ENCODE data around the gene CCDC24. TPM values are rescaled to one million over a fixed set of nuclear protein-coding genes. Genes with fewer than 3 reads are reported as not detected.

CCDC24 gene
- total and polyA plus RNA-seq, 3 donors from 2014 or later: 28.8 to 64.9 (median 31.3) TPM

DNA sequence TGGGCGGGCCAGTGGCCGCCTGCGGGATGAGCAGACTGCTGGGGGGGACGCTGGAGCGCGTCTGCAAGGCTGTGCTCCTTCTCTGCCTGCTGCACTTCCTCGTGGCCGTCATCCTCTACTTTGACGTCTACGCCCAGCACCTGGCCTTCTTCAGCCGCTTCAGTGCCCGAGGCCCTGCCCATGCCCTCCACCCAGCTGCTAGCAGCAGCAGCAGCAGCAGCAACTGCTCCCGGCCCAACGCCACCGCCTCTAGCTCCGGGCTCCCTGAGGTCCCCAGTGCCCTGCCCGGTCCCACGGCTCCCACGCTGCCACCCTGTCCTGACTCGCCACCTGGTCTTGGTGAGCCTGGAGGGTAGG, 10.3 kb upstream of the CCDC24 start:
- 93 to 94% methylated on average over 15 to 20 of the region's 20 CpGs for WGBS, 2 donors
- intact Hi-C loops (cut with DNase I; ENCODE audit: low total_unique reads): no loop called here
- no peak for DNase-seq
- Histone ChIP-seq H3K27ac (no peak overlapping the region), H3K9me3 (no peaks in the 10 kb centered on the region), H3K27me3 (no peaks in the 10 kb centered on the region), H3K36me3 (ENCODE audit: low read depth, missing control alignments) (no peaks in the 10 kb centered on the region), H3K4me1 (peaks cover 21% of the 10 kb centered on the region), H3K4me3 (no peak overlapping the region)
- TF ChIP-seq, protein P1, sequence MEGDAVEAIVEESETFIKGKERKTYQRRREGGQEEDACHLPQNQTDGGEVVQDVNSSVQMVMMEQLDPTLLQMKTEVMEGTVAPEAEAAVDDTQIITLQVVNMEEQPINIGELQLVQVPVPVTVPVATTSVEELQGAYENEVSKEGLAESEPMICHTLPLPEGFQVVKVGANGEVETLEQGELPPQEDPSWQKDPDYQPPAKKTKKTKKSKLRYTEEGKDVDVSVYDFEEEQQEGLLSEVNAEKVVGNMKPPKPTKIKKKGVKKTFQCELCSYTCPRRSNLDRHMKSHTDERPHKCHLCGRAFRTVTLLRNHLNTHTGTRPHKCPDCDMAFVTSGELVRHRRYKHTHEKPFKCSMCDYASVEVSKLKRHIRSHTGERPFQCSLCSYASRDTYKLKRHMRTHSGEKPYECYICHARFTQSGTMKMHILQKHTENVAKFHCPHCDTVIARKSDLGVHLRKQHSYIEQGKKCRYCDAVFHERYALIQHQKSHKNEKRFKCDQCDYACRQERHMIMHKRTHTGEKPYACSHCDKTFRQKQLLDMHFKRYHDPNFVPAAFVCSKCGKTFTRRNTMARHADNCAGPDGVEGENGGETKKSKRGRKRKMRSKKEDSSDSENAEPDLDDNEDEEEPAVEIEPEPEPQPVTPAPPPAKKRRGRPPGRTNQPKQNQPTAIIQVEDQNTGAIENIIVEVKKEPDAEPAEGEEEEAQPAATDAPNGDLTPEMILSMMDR (IDR thresholded peaks at IDR 0.05): no peak

DNA sequence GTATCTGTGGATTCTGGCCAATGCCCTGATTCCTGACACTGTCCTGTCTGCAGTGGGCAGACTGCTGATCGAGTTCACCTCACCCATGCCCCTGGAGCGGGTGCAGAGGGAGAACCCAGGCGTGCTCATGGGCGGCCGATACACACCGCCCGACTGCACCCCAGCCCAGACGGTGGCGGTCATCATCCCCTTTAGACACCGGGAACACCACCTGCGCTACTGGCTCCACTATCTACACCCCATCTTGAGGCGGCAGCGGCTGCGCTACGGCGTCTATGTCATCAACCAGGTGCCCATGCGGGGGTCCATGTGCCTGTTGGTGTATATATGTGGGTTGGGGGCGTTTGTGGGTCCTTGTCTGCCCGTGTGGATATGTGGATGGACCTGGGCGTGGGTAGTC, 9.8 kb upstream of the CCDC24 start:
- Histone ChIP-seq H3K4me1 (peaks cover 19% of the 10 kb centered on the region), H3K4me3 (no peak overlapping the region), H3K36me3 (ENCODE audit: low read depth, missing control alignments) (no peaks in the 10 kb centered on the region), H3K9me3 (no peaks in the 10 kb centered on the region), H3K27me3 (no peaks in the 10 kb centered on the region), H3K27ac (no peak overlapping the region)
- intact Hi-C loops (cut with DNase I; ENCODE audit: low total_unique reads): no loop called here
- no peak for DNase-seq
- 96 to 97% methylated on average over 15 to 20 of the region's 20 CpGs for WGBS, 2 donors
- TF ChIP-seq, protein P1 (IDR thresholded peaks at IDR 0.05): no peak
- TF ChIP-seq POLR2A (IDR thresholded peaks at IDR 0.05): no peak

DNA sequence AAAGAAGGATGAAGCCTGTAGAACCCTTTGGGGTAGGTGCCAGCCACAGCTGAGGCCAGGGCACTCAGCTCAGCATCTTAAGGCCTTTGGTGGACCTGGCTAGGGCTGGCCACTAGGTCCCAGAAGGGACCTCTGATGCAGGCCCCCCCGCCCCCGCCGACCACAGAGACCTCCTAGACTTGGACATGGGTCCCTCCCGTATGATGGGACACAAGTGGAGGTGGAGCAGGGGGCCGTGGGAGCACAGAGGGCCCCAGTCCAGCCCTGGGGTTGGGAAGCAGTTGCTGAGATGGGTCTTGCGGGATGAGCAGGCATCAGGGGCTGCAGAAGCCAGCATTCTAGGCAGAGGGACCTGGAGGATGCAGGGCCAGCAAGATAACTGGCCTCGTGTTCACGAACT, 9.2 kb upstream of the CCDC24 start:
- H3K4me1 ChIP-seq: peaks cover 19% of the 10 kb centered on the region
- H3K27ac ChIP-seq: no peak overlapping the region
- intact Hi-C loops (cut with DNase I; ENCODE audit: low total_unique reads): no loop called here
- no peaks in the 10 kb centered on the region for H3K36me3 ChIP-seq (ENCODE audit: low read depth, missing control alignments)
- no peak for DNase-seq
- no peak overlapping the region for H3K4me3 ChIP-seq
- no peaks in the 10 kb centered on the region for H3K9me3 ChIP-seq
- no peak for TF ChIP-seq POLR2A (IDR thresholded peaks at IDR 0.05)
- TF ChIP-seq, protein P1 (IDR thresholded peaks at IDR 0.05): no peak
- H3K27me3 ChIP-seq: no peaks in the 10 kb centered on the region
- 92 to 94% methylated on average over 6 to 8 of the region's 8 CpGs for WGBS, 2 donors

- TF ChIP-seq, protein P1 (IDR thresholded peaks at IDR 0.05): no peak
- Histone ChIP-seq H3K27ac (no peak overlapping the region), H3K9me3 (no peaks in the 10 kb centered on the region), H3K4me3 (no peak overlapping the region), H3K36me3 (ENCODE audit: low read depth, missing control alignments) (no peaks in the 10 kb centered on the region), H3K4me1 (peaks cover 19% of the 10 kb centered on the region), H3K27me3 (no peaks in the 10 kb centered on the region)
- DNase-seq: no peak
- intact Hi-C loops (cut with DNase I; ENCODE audit: low total_unique reads): no loop called here
- 86 to 88% methylated on average over 15 of the region's 15 CpGs for WGBS, 2 donors
These were observed 8.6 kb upstream of the CCDC24 start for GRCh38 chr1:43982808-43983207.

- no peaks in the 10 kb centered on the region for H3K27me3 ChIP-seq
- intact Hi-C loops (cut with DNase I; ENCODE audit: low total_unique reads): no loop called here
- no peak overlapping the region for H3K4me3 ChIP-seq
- H3K36me3 ChIP-seq (ENCODE audit: low read depth, missing control alignments): no peaks in the 10 kb centered on the region
- DNase-seq: no peak
- H3K9me3 ChIP-seq: no peaks in the 10 kb centered on the region
- TF ChIP-seq POLR2A (IDR thresholded peaks at IDR 0.05): no peak
- TF ChIP-seq, protein P1 (IDR thresholded peaks at IDR 0.05): no peak
- peaks cover 14% of the 10 kb centered on the region for H3K4me1 ChIP-seq
- 82 to 86% methylated on average over 12 of the region's 12 CpGs for WGBS, 2 donors
- H3K27ac ChIP-seq: no peak overlapping the region
These were observed 8.0 kb upstream of the CCDC24 start for GRCh38 chr1:43983253-43983899.
